Activated T-helper 2 cell treated with anti-CD3 and anti-CD28 coated beads, Interferon-gamma antibody, Interleukin-2, Interleukin-4, amounts not matched to agents 10 μg/mL and 5 μg/mL and 100 μg/mL, durations not matched to agents 14 hours and 24 hours and 36 hours (primary cell): ENCODE measurements around the gene SLC9C1. TPM values are rescaled to one million over a fixed set of nuclear protein-coding genes. Genes with fewer than 3 reads are reported as not detected.
A peak's percentile ranks its signal among the peaks of the same experiment; 100 is the strongest.

Experiments
- DNase-seq: peaks from one replicate; pipeline ENCODE4 v3.0.0; 2021; ENCODE audit warnings: low spot score
- H3K27ac Mint-ChIP-seq: one replicate; pipeline ENCODE4 v1.8.0; 2021; ENCODE audit warnings: mixed read lengths
- H3K27me3 Mint-ChIP-seq: one replicate; pipeline ENCODE4 v1.8.0; 2021; ENCODE audit warnings: low read depth, mixed read lengths
- H3K36me3 Mint-ChIP-seq: one replicate; pipeline ENCODE4 v1.8.0; 2021; ENCODE audit warnings: low read depth, mixed read lengths
- H3K4me1 Mint-ChIP-seq: one replicate; pipeline ENCODE4 v1.8.0; 2021; ENCODE audit warnings: low read depth, mixed read lengths
- H3K4me3 Mint-ChIP-seq: one replicate; pipeline ENCODE4 v1.8.0; 2021; ENCODE audit warnings: low read depth, mild to moderate bottlenecking, moderate library complexity, mixed read lengths
- H3K9me3 Mint-ChIP-seq: one replicate; pipeline ENCODE4 v1.8.0; 2021; ENCODE audit warnings: mixed read lengths
- intact Hi-C: fragments of 100-400 bp; cut with micrococcal nuclease; formaldehyde crosslinking; loops from one replicate; pipeline ENCODE4 v1.15.1; 2023
- total RNA-seq: library from RNA; stranded (reverse); gene quantifications from 2 replicates; pipeline ENCODE4 v1.2.3, GENCODE V29; 2022

The SLC9C1 gene
- total RNA-seq, 1 donor from 2014 or later: not detected

DNA sequence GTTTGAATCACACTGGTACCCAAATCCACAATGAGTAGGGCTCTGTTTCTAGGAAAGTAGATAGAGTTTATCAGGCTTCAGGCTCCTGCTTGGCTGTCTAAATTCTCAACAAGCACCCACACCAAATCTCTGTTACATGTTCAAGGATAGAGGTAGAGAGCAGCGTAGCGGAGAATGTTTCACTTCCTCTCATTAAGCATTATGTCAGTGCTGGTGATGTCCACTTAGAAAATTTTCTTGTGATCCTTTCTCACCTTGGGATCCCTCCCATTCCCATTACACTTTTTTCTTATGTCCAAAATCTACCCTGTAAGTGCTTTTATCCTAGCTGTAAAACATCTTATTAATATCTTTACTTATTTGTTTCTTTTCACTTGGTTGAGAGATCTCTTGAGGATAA, 126.3 kb downstream of the SLC9C1 start:
- no peaks in the 10 kb centered on the region for H3K9me3 Mint-ChIP-seq
- no peak overlapping the region for H3K27ac Mint-ChIP-seq
- no peaks in the 10 kb centered on the region for H3K36me3 Mint-ChIP-seq
- H3K27me3 Mint-ChIP-seq: peaks cover 2% of the 10 kb centered on the region
- no peak for DNase-seq
- H3K4me1 Mint-ChIP-seq: no peaks in the 10 kb centered on the region
- intact Hi-C loops: no loop called here
- no peak overlapping the region for H3K4me3 Mint-ChIP-seq

DNA sequence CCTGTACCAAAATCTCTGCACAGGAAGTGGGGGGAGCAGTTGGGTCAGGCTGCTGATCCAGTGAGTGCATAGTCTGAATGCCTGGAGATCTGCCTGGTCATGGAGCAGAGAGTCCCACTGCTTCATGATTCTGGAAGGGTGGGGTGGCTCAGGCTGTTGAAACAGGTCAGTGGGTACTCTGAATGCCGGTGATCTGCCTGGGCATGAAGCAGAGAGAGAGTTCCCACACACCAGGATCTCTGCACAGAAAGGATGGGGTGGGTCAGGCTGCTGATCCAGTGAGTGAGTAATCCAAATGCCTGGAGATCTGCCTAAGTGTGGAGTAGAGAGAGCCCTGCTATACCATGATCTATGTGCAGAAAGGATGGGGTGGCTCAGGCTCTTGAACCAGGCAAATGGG, 144.9 kb downstream of the SLC9C1 start:
- H3K27ac Mint-ChIP-seq: no peak overlapping the region
- no peaks in the 10 kb centered on the region for H3K27me3 Mint-ChIP-seq
- no peaks in the 10 kb centered on the region for H3K4me1 Mint-ChIP-seq
- DNase-seq: no peak
- H3K36me3 Mint-ChIP-seq: peaks cover 4% of the 10 kb centered on the region
- intact Hi-C loops: no loop called here
- peaks cover 43% of the 10 kb centered on the region for H3K9me3 Mint-ChIP-seq
- no peak overlapping the region for H3K4me3 Mint-ChIP-seq

DNA sequence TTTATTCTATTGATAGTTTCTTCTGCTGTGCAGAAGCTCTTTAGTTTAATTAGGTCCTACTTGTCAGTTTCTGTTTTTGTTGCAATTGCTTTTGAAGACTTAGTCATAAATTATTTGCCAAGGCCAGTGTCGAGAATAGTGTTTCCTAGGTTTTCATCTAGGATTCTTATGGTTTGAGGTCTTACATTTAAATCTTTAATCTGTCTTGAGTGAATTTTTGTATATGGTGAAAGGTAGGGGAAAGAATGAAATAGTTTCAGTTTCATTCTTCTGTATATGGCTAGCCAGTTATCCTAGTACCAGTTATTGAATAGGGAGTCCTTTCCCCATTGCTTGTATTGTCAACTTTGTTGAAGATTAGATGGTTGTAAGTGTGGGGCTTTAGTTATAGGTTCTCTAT, 150.3 kb downstream of the SLC9C1 start:
- H3K27me3 Mint-ChIP-seq: no peaks in the 10 kb centered on the region
- H3K4me1 Mint-ChIP-seq: peaks cover 10% of the 10 kb centered on the region
- H3K4me3 Mint-ChIP-seq: peak overlapping the region; percentile 13
- DNase-seq: no peak
- peaks cover 40% of the 10 kb centered on the region for H3K9me3 Mint-ChIP-seq
- intact Hi-C loops: no loop called here
- peak overlapping the region; percentile 1 for H3K27ac Mint-ChIP-seq
- H3K36me3 Mint-ChIP-seq: peaks cover 4% of the 10 kb centered on the region

GRCh38 chr3:112143251-112143650, 150.8 kb downstream of the SLC9C1 start:
- H3K4me1 Mint-ChIP-seq: peaks cover 10% of the 10 kb centered on the region
- peaks cover 37% of the 10 kb centered on the region for H3K9me3 Mint-ChIP-seq
- DNase-seq: no peak
- peak overlapping the region; percentile 1 for H3K27ac Mint-ChIP-seq
- H3K4me3 Mint-ChIP-seq: peak overlapping the region; percentile 13
- intact Hi-C loops: no loop called here
- H3K36me3 Mint-ChIP-seq: peaks cover 4% of the 10 kb centered on the region
- no peaks in the 10 kb centered on the region for H3K27me3 Mint-ChIP-seq

- Mint-ChIP-seq H3K27ac (no peak overlapping the region), H3K27me3 (no peaks in the 10 kb centered on the region), H3K36me3 (peaks cover 4% of the 10 kb centered on the region), H3K9me3 (peaks cover 18% of the 10 kb centered on the region), H3K4me3 (no peak overlapping the region), H3K4me1 (peaks cover 20% of the 10 kb centered on the region)
- DNase-seq: no peak
- intact Hi-C loops: no loop called here
Measured at GRCh38 chr3:112141293-112141692, 152.7 kb downstream of the SLC9C1 start.

GRCh38 chr3:112140584-112140983, 153.4 kb downstream of the SLC9C1 start:
- no peaks in the 10 kb centered on the region for H3K36me3 Mint-ChIP-seq
- peaks cover 27% of the 10 kb centered on the region for H3K4me1 Mint-ChIP-seq
- no peak overlapping the region for H3K4me3 Mint-ChIP-seq
- intact Hi-C loops: no loop called here
- DNase-seq: no peak
- H3K9me3 Mint-ChIP-seq: peaks cover 11% of the 10 kb centered on the region
- no peaks in the 10 kb centered on the region for H3K27me3 Mint-ChIP-seq
- no peak overlapping the region for H3K27ac Mint-ChIP-seq

DNA sequence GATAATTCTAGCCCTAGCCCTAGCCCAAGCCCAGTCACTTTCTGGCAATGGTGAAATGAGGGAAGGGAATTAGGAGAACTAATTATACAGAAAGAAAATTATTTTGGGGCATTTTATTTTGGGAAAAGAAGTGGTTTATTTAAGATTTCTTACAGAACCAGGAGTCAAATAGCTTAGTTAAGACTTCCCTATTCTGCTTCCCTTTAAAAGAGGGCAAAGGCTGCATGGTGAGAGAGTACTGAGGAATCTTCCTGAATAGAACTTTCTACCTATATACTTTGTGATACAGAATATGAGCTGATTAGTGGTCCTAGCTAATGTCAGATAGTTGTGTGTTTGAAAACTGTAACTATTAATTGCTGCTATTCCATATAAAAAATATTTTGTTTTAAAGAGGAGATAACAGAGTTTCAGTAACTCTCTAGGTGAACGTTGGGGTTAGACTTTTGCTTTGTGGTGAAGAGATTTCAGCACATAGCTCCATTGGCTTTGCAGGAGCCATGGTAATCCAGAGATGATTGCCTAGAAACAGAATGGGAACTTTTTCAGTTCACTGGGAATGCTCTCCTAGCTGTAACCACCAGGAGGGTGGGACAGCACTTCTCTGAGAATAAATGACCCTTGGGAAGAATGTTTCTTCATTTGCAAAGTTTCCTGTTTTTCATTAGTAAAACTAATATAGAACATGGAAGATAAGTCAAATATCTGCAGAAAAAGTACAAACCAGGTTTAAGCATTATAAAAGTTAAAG, 155.6 kb downstream of the SLC9C1 start:
- intact Hi-C loops: loop anchor here (5.0 to 10.0 kb wide), 4 partner anchors 164 to 379 kb away; no protein-coding TSS in a partner anchor
- Mint-ChIP-seq H3K36me3 (no peaks in the 10 kb centered on the region), H3K9me3 (peaks cover 3% of the 10 kb centered on the region), H3K4me1 (peaks cover 43% of the 10 kb centered on the region), H3K27ac (no peak overlapping the region), H3K27me3 (no peaks in the 10 kb centered on the region), H3K4me3 (no peak overlapping the region)
- no peak for DNase-seq

GRCh38 chr3:112137781-112138180, 156.2 kb downstream of the SLC9C1 start:
- no peak for DNase-seq
- peaks cover 46% of the 10 kb centered on the region for H3K4me1 Mint-ChIP-seq
- H3K4me3 Mint-ChIP-seq: no peak overlapping the region
- no peaks in the 10 kb centered on the region for H3K36me3 Mint-ChIP-seq
- no peak overlapping the region for H3K27ac Mint-ChIP-seq
- H3K27me3 Mint-ChIP-seq: no peaks in the 10 kb centered on the region
- H3K9me3 Mint-ChIP-seq: no peaks in the 10 kb centered on the region
- intact Hi-C loops: loop anchor here (2.0 to 10.0 kb wide), 5 partner anchors 165 to 393 kb away; no protein-coding TSS in a partner anchor

GRCh38 chr3:112136959-112137693, 156.9 kb downstream of the SLC9C1 start:
- intact Hi-C loops: loop anchor here (2.0 to 10.0 kb wide), 5 partner anchors 165 to 394 kb away; no protein-coding TSS in a partner anchor

GRCh38 chr3:112136046-112136445, 158.0 kb downstream of the SLC9C1 start:
- H3K4me1 Mint-ChIP-seq: peaks cover 53% of the 10 kb centered on the region

More at GRCh38 chr3:112136959-112137693, 156.9 kb downstream of the SLC9C1 start:
- Mint-ChIP-seq H3K4me3 (no peak overlapping the region), H3K4me1 (peaks cover 53% of the 10 kb centered on the region), H3K27ac (no peak overlapping the region), H3K36me3 (no peaks in the 10 kb centered on the region), H3K9me3 (no peaks in the 10 kb centered on the region), H3K27me3 (no peaks in the 10 kb centered on the region)
- DNase-seq: no peak

GRCh38 chr3:112134335-112135124, 159.5 kb downstream of the SLC9C1 start:
- H3K27ac Mint-ChIP-seq: peak overlapping the region; percentile 35
- DNase-seq: no peak
- no peaks in the 10 kb centered on the region for H3K9me3 Mint-ChIP-seq
- H3K4me1 Mint-ChIP-seq: peaks cover 58% of the 10 kb centered on the region
- peaks cover 4% of the 10 kb centered on the region for H3K36me3 Mint-ChIP-seq
- no peaks in the 10 kb centered on the region for H3K27me3 Mint-ChIP-seq
- intact Hi-C loops: loop anchor here (5.0 to 10.0 kb wide), 5 partner anchors 168 to 838 kb away; no protein-coding TSS in a partner anchor
- H3K4me3 Mint-ChIP-seq: peak overlapping the region; percentile 34

More at GRCh38 chr3:112136046-112136445, 158.0 kb downstream of the SLC9C1 start:
- no peaks in the 10 kb centered on the region for H3K36me3 Mint-ChIP-seq
- H3K27ac Mint-ChIP-seq: peak overlapping the region; percentile 15
- DNase-seq: no peak
- H3K27me3 Mint-ChIP-seq: no peaks in the 10 kb centered on the region
- intact Hi-C loops: loop anchor here (2.0 to 10.0 kb wide), 5 partner anchors 166 to 395 kb away; no protein-coding TSS in a partner anchor
- no peaks in the 10 kb centered on the region for H3K9me3 Mint-ChIP-seq
- H3K4me3 Mint-ChIP-seq: no peak overlapping the region

DNA sequence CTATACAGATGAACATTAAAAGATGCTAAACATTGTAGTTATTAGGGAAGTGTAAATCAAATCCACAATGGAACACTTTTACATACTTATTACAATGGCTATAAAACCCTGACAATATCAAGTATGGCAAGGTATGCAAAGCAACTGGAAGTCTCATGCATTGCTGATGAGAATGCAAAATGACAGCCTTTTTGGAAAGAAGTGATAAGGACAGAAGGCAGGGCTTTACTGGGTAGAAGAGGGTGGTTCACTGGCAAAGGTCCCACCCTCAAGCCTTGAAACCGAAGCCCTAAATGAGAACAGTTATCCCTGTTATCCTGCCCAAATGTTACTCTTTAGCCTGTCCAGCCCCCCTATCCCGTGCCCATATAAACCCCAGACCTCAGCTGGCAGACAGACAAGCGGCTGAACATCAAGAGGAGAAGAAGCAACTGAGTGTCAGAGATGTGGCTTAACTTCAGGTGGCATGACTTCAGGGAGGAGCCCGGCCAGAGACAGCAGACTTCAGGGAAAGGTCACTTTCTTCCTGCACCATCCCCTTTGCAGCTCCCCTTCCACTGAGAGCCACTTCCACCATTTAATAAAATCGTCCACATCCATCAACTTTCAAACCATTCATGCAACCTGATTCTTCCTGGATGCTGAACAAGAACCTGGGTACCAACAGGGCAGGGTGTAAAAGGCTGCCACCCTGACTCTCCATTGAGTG, 160.2 kb downstream of the SLC9C1 start:
- peaks cover 10% of the 10 kb centered on the region for H3K36me3 Mint-ChIP-seq
- no peak for DNase-seq
- intact Hi-C loops: loop anchor here (5.0 to 10.0 kb wide), 2 partner anchors 301 to 839 kb away; no protein-coding TSS in a partner anchor
- no peak overlapping the region for H3K4me3 Mint-ChIP-seq
- peaks cover 66% of the 10 kb centered on the region for H3K4me1 Mint-ChIP-seq
- no peaks in the 10 kb centered on the region for H3K9me3 Mint-ChIP-seq
- H3K27me3 Mint-ChIP-seq: no peaks in the 10 kb centered on the region
- peak overlapping the region; percentile 80 for H3K27ac Mint-ChIP-seq
